Measurements from ENCODE around the gene TMEM60. TPM values are rescaled to one million over a fixed set of nuclear protein-coding genes. Genes with fewer than 3 reads are reported as not detected.
A peak's percentile ranks its signal among the peaks of the same experiment; 100 is the strongest.
"Not testable (repeated sequence)": the region's sequence is repeated elsewhere in the genome, so short reads cannot be mapped to it uniquely, and the experiment has no call there.

The TMEM60 gene, protein sequence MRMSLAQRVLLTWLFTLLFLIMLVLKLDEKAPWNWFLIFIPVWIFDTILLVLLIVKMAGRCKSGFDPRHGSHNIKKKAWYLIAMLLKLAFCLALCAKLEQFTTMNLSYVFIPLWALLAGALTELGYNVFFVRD
- polyA plus RNA-seq (ENCODE audit: insufficient read length in 10 of 10): 10 to 100 TPM; 11.2 to 15.5 (median 12.7) TPM
- long read RNA-seq, donor 1, transcript TMEM60-201 (2 exons, 1,023 nt): major isoform, 11 of 30 reads
- long read RNA-seq, donor 1, partial matches to known transcripts: 19 of 30 reads
- long read RNA-seq, donor 1, other reads (novel, unspliced or antisense): 0 of 30 reads
- long read RNA-seq, donor 2, transcript TMEM60-201 (2 exons, 1,023 nt): major isoform, 11 of 21 reads
- long read RNA-seq, donor 2, partial matches to known transcripts: 10 of 21 reads
- long read RNA-seq, donor 2, other reads (novel, unspliced or antisense): 0 of 21 reads
- long read RNA-seq, donor 3: 0 reads
- long read RNA-seq, donor 4, transcript TMEM60-201 (2 exons, 1,023 nt): major isoform, 8 of 20 reads
- long read RNA-seq, donor 4, partial matches to known transcripts: 12 of 20 reads
- long read RNA-seq, donor 4, other reads (novel, unspliced or antisense): 0 of 20 reads
- long read RNA-seq, donor 5, transcript TMEM60-201 (2 exons, 1,023 nt): major isoform, 17 of 17 reads
- long read RNA-seq, donor 5, partial matches to known transcripts: 0 of 17 reads
- long read RNA-seq, donor 5, other reads (novel, unspliced or antisense): 0 of 17 reads
- long read RNA-seq, donor 6, transcript TMEM60-201 (2 exons, 1,023 nt): major isoform, 13 of 13 reads
- long read RNA-seq, donor 6, partial matches to known transcripts: 0 of 13 reads
- long read RNA-seq, donor 6, other reads (novel, unspliced or antisense): 0 of 13 reads
- long read RNA-seq, donor 7, transcript TMEM60-201 (2 exons, 1,023 nt): major isoform, 10 of 16 reads
- long read RNA-seq, donor 7, partial matches to known transcripts: 6 of 16 reads
- long read RNA-seq, donor 7, other reads (novel, unspliced or antisense): 0 of 16 reads
- long read RNA-seq, donor 8, transcript TMEM60-201 (2 exons, 1,023 nt): major isoform, 11 of 11 reads
- long read RNA-seq, donor 8, partial matches to known transcripts: 0 of 11 reads
- long read RNA-seq, donor 8, other reads (novel, unspliced or antisense): 0 of 11 reads
- long read RNA-seq, donor 9: 0 reads

DNA sequence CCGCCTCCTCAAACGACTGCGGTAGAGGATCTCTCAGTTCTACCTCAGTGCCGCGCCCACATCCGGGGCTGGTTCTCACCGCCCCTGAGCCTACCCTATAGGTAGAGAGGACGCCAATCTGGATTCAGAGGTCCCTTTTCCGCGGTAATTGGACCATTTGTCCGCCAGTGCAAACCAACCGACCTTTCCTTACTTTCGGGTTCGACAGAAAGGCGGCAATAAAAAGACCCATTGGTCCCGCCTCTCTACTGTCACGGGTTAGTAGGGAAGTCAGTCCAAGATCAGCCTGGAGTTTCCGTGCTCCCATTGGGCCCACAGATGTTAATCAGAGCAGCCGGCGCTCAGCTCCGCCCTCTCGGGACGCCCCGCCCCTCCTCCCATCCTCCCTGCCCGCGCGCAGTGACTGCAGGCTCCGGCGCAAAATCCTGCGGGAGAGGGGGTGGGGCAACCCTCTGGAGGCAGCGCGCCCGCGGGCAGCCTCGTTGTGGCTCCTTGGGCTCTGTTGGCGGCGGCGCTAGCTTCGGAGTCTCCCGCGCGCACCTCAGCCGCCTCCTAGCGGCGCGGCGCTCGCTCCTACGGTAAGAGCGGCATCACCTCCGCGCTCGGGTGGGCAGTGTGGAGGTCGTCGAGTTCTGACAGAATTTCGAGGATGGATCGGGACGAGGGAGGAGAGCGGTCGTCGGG lies at the start of gene TMEM60, which contains the start of gene PHTF2:
TSS of gene TMEM60 (minus strand) at position 41 of the 684 bp plus-strand sequence. CDS start 4,061 bp downstream, outside the sequence.
TSS of gene PHTF2 (plus strand) at position 380 of the 684 bp plus-strand sequence.
- DNase-seq: peak; percentile 98 to 100 (median 99)

DNA sequence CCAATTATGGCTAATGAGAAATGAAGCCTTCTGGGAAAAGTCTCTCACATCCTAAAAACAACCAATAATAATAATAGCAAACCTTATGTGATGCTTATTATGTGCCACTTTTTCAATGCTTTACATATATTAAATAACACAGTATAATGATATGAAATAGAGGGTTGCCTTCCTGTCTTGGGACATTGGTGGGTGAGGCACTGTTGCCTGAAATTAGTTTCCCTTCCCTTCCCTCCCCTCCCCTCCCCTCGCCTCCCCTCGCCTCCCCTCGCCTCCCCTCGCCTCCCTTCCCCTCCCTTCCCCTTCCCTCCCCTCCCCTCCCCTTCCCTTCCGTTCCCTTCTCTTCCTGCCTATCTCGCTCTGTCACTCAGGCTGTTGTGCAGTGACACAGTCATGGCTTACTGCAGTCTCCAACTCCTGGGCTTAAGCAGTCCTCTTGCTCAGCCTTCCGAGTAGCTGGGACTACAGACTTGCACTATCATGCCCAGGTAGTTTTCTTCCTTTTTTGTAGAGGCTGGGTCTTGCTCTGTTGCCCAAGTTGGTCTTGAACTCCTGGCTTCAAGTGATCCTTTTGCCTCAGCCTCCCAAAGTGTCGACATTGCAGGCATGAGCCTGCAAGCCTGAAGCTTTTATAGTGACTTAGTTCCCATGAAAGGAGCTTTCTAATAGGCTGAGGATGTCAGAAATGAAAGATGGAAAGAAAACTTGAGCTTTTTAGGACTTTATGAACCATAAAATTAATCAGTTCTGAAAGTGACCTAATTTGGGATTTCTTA lies 48.3 kb upstream of the TMEM60 start:
- DNase-seq: no peak

DNA sequence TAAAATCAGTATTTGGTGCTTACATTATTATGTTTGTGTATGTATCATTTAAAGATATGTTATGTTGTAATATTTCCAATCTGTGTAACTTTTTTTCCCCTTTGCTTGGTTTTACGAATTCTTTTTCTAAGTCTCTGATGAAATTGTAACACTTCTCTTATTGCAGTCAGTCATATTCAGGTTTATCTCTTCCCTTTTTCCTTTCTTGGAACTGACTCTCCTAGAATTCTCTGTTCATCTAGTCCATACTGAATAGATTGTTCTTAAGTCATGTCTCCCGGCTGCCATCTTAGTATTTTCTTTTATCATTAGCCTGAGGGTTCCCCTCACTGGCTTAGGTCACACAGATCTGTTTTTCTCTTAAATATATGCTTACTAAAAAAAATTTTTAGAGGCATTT lies 45.0 kb upstream of the TMEM60 start:
- no peak for DNase-seq

DNA sequence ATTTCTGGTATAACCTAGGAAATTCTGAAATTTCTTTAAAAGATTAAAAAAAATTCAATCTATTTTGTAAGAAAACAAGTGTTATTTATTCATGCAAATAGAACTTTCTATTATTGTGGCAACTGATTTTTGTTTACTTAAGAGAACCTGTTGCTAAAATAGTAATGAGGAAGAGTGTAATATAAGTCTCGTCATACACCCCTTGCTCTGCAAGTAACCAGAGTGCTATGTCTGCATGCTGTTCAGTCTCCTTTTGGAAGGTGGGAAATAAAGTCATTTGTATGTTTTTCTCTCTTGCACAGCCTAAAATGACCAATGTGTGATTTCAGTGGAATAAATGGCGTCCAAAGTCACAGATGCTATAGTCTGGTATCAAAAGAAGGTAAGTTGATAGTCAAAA lies 41.7 kb upstream of the TMEM60 start:
- DNase-seq: no peak

DNA sequence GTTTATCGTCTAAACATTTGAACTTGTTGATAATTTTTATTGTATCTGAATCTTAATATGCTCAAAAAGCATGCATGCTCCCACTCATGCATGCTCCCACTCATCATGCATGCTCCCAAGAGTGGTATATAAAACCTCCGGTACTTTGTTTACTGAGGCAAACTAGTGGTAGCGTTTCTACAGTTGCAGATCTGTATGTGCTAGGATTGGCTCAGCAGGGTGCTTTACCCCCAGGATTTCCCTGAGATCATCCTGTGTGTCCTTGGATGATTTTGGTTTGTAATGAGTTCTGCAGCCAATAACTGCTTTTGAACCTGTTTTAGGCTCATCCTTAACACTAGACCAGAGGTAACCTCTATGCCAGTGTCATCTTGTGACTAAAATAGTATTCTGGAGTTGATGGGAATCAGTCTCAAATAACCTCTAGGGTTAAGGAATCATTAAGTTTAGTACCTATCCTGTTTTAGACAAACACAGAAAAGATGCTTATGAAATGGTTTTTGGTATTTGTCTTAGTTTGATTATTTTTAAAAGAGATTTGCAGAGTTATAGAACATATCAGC lies 40.8 kb upstream of the TMEM60 start:
- no peak for DNase-seq

DNA sequence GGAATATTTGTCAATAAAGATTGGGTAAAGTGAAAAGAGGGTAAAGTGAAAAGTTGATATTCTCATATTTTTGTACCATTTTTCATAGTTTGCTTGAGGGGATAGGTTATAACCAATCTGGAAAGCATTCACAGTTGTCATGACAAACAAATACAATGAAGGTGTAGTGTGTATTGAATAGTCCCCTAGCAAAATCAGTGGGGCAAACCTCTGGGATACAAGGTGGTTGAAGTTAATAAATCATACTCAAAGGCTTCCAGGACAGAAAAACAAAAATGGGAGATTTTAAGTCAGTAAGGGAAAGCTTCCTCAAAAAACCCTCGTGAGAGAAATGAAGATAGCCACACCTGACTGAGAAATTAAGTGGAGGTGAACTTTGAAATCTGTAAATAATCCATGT lies 39.7 kb upstream of the TMEM60 start:
- DNase-seq: no peak

DNA sequence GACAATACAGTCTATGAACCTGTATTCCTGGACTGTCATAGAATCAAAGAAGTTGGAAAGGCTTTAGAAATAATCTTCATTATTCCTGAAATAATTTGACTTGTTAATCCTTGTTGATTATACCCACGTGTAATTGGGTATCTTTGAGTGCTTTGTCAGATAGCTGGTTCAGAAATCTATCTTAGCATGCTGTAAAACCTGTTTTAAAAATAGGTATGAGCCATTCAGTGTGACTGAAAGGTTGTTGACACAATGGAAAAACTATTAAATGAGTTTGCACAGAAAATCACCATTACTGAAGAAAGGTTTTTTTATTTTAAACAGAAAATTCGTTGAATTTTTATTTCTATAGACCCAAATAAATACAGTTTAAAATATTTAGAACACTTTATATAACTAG lies 39.0 kb upstream of the TMEM60 start:
- no peak for DNase-seq

DNA sequence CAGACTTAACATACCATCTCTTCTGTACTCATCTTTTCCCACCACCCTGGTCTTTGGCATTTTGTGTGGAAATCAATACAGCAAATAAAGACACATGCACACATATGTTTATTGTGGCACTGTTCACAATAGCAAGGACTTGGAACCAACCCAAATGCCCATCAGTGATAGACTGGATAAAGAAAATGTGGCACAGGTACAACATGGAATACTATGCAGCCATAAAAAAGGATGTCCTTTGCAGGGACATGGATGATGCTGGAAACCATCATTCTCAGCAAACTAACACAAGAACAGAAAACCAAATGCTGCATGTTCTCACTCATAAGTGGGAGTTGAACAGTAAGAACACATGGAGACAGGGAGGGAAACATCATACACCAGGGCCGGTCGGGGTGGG lies 38.2 kb upstream of the TMEM60 start:
- DNase-seq: not testable (repeated sequence)

DNA sequence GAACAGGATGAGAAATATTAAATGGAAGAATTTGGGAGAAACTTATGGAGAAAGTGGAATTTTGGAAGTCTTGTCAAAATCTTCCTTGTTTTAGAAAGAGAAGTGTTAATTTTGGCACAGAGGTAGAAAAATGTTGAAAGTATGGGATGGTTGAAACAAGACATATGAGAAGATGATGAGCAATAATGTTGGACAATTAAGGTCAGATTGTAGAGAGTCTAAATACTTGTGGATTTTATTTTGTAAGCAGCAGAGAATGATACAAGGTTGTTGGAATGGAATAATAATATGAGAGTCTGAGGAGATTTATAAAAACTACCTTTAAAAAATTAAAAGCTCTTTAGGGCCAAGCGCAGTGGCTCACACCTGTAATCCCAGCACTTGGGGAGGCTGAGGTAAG lies 34.9 kb upstream of the TMEM60 start:
- DNase-seq: no peak

DNA sequence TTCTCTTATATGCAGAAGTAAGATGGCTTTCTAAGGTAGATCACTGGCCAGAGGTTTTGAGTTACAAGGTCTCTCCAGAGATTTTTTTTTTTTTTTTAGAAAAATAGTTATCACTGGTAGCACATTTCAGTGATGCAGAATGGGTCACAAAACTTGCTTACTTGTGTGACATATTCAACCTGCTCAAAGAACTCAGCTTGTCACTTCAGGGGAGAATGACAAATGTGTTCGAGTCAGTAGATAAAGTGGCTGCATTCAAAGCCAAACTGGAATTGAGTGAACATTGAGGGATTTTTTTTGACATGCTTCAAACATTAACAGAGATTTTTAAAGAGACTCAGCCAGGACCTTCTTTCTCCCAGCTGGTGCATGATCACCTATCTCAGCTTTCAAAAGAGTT lies 33.7 kb upstream of the TMEM60 start:
- no peak for DNase-seq

DNA sequence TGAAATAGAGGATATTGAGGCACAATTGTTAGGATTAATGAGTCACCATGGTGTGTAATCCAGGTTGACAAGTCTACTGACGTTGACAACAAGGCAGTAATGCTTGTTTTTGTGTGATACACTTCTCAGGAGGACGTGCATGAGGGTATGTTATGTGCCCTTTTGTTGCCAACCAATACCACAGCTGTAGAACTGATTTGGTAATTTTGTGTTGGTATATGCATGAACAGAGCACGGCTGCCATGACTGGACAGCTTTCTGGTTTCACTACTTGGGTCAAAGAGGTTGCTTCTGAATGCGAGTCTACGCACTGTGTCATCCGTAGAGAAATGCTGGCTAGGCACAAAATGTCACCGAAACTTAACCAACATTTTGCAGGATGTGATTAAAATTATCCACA lies 33.2 kb upstream of the TMEM60 start:
- no peak for DNase-seq

DNA sequence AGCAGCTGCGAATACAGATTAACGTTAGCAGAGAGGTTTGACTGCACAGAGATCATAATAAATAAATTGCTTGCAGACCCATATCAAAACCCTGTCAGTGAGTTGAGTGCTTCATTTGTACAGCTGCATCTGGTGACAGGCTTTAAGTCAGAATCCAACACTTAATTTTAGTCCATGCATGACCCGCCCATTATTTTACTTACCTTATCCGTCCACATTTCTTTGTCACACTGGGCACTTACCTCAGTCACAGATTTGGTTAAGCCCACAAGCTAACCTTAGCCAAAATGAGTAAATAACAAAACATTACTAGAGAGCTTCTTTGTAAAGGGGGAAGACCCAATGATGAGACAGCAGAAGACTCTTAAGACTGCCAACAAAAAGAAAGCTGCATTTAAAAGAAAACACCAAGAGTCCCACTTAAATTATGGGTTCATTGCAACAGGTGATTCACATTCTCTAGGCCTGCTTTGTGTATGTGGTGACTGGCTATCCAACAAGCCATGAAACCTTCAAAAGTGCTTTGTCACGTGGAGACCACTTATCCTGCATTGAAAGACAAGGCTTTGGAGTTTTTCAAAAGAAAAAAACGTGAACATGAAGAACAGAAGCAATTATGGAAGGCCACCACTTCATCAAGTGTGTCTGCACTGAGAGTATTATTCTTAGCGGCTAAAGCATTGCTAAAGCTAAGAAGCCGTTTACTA lies 32.6 kb upstream of the TMEM60 start:
- no peak for DNase-seq

DNA sequence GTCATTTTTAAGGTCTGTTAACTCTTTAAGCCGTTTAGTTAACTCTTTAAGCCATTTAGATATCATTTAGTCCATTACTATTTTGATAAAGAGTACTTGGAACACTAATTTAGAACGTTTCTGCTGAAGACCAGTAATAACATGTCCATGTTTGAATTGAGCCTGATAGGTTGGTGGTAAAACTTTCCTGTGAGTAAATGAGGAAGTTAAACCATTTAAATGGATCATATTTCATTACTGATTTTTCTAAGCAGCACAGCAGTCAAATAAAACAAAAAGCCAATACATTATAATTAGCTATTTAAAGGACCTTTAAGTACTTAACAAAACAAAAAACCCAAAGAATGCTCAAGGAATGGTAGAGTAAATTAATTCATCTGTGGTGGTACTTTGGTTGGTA lies 29.8 kb upstream of the TMEM60 start:
- DNase-seq: no peak

DNA sequence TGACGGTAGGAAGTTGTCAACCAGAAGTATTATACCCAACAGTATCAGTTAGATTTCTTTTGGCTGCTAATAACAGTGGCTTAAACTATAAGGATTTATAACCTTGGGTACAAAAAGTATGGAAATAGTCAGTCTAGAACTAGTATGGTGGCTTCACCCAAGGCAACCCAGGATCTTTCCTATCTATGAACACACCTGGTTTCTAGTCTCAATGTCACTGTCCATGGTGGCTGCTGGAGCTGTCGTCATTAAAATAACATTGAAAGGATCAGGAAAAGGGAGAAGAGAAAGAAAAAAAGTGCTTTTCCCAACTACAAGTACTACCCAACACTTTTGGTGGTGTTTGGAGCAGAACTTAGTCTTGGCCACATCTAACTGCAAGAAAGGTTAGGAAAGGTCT lies 28.1 kb upstream of the TMEM60 start:
- DNase-seq: no peak

DNA sequence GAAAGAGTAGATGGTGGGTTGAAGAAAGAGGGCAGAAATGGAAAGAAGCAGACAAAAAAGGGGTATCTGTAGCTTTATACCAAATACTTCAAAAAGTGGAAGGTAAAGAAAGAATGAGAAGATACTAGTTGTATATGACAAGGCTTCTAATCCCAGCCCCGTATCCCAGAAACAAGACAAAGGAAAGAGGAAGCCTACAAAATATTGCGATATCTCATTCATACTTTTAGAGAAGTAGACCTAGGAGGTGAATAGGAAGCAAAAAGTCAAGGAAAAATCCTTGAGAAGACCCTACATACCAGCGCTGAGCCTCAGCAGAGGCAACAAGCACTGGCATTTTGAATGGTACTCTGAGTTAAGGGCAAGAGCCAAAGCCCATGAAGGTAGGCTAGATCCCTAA lies 26.9 kb upstream of the TMEM60 start:
- DNase-seq: no peak

DNA sequence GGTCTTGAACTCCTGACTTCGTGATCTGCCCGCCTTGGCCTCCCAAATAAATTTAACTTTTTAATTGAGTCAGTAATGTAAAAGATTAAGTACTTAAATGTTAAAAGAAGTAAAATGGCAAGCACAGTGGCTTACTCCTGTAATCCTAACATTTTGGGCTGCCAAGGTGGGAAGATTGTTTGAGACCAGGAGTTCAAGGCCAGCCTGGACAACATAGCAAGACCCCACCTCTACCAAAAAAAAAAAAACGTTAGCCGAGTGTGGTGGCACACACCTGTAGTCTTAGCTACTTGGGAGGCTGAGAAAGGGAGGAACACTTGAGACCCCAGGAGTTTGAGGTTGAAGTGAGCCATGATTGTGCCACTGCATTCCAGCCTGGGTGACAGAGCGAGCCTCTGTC lies 26.4 kb upstream of the TMEM60 start:
- DNase-seq: no peak

DNA sequence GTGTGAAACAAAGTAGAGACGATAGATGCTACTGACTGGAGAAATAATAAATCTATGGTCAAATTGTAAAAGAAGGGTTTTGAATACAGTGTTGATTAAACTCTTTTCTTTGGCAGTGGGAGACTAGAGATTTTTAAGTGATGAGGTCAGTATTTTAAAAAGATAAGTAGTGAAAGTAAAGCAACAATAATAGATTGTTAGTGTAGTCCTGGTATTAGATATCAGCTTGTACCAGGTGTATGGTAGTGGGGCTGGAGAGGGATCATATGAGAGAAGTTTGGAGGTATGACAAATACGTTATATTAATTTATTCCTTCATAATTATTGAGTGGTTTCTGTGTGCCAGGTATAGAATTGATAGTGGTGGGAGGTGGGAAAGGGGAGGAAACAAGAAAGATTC lies 25.6 kb upstream of the TMEM60 start:
- no peak for DNase-seq

DNA sequence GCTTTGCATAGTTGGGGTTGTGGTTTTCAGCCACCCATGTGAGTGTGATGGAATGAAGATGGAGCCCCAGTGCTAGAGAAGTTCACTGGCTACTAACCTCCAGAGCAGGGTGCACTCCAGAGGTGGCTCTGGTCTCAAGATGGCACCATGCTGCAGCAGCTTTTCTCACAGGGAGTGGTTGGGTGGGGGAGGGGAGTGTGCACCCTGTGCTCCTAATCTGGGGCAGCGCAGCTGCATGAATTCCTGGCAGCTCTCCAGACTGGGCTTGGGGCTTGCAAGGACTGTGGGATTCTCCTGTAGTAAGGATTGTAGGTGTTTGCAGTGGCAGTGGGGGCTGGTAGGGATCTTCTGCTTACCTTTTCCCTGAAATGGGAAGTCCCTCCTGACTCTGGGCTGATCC lies 24.0 kb upstream of the TMEM60 start:
- DNase-seq: no peak

DNA sequence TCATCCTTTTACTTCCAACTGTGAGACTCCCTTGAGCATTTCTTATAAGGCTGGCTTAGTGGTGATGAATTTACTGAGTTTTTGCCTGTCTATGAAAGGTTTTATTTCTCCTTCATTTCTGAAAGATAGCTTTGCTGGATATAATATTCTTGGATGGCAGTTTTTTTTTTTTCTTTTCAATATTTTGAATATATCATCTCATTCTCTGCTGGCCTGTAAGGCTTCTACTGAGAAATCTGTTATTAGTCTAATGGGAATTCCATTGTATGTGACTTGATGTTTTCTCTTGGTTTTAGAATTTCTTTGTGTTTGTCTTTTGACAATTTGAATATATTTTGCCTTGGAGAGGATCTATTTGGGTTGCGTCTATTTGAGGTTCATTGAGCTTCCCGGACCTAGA lies 22.7 kb upstream of the TMEM60 start:
- DNase-seq: no peak

DNA sequence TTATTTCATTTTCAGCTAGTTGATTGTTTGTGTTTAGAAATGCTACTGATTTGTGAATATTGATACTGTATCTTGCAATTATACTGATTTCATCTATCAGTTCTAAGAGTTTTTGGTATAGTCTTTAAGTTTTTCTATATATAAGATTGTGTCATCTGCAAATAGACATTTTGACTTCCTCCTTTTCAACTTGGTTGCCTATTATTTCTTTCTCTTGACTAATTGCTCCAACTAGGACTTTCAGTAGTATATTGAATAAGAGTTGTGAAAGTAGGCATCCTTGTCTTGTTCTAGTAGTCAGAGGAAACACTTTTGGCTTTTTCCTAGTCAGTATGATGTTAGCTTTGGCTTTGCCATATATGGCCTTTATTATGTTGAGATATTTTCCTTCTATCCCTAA lies 20.8 kb upstream of the TMEM60 start:
- no peak for DNase-seq

Measured in muscle of back (tissue), 13 donors.